Glutamatergic neuron (in vitro differentiated cells): ENCODE results near the gene IMMP2L. TPM values are rescaled to one million over a fixed set of nuclear protein-coding genes. Genes with fewer than 3 reads are reported as not detected.
A peak's percentile ranks its signal among the peaks of the same experiment; 100 is the strongest.

Experiments
- DNase-seq: peaks from one replicate; pipeline ENCODE4 v3.0.0; 2022
- H3K27ac Mint-ChIP-seq: one replicate; pipeline ENCODE4 v1.8.0; 2020; ENCODE audit warnings: mild to moderate bottlenecking, mixed read lengths, inconsistent platforms; ENCODE audit not compliant: unreplicated experiment
- H3K27me3 Mint-ChIP-seq: one replicate; pipeline ENCODE4 v1.8.0; 2020; ENCODE audit warnings: mild to moderate bottlenecking, moderate library complexity, mixed read lengths, inconsistent platforms; ENCODE audit not compliant: unreplicated experiment
- H3K36me3 Mint-ChIP-seq: one replicate; pipeline ENCODE4 v1.8.0; 2020; ENCODE audit warnings: mild to moderate bottlenecking, mixed read lengths, inconsistent platforms; ENCODE audit not compliant: unreplicated experiment
- H3K4me1 Mint-ChIP-seq: one replicate; pipeline ENCODE4 v1.8.0; 2020; ENCODE audit warnings: mild to moderate bottlenecking, low read depth, mixed read lengths, inconsistent platforms; ENCODE audit not compliant: unreplicated experiment
- H3K4me3 Mint-ChIP-seq: one replicate; pipeline ENCODE4 v1.8.0; 2020; ENCODE audit warnings: mild to moderate bottlenecking, mixed read lengths, inconsistent platforms; ENCODE audit not compliant: unreplicated experiment
- H3K9me3 Mint-ChIP-seq: one replicate; pipeline ENCODE4 v1.8.0; 2020; ENCODE audit warnings: mild to moderate bottlenecking, moderate library complexity, mixed read lengths, inconsistent platforms; ENCODE audit not compliant: unreplicated experiment
- total RNA-seq: library from RNA; stranded (reverse); fragmentation: NEBNext Ultra II Directional; extraction: Animal tissue kit (Norgen Biotek cat#: 25700); gene quantifications from one replicate; pipeline ENCODE4 v1.2.1, GENCODE V29; 2021; ENCODE audit not compliant: unreplicated experiment
- TF ChIP-seq, protein P1 (sequence below): fragments of 200-600 bp; sonication (generic); IDR thresholded peaks from one replicate; pipeline ENCODE4 v1.5.0; 2021; ENCODE audit not compliant: partially characterized antibody, unreplicated experiment

Gene IMMP2L
- total RNA-seq, 1 donor from 2014 or later = 9.6 TPM

DNA sequence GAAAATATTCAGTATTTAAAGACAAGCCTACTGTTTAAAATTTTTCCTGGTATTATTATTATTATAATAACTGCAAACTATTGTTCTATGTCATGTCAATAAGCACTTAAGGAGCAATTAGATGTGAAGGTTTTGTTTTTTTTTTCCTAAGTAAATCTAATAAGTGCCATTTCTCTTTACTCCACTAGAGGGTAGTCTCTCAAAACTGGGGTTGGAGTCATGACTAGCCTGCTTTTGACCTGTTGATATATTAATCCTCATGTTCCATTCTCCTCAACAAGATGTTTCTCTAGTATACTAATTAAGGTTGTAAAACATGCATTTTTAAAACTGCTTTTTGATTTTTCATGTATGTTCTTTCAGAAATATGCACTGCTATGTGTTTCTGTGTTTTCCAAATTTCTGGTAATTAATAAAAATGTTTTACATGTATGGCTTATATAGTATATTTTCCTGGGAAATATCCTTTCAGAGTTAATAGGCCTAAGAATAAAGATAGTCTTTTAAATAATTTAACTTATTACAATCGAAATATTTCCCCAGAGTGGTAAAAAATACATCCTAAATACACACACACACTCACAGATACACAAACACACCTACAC is 472.4 kb downstream of the IMMP2L start:
- Mint-ChIP-seq H3K9me3 (peaks cover 6% of the 10 kb centered on the region), H3K27ac (no peak overlapping the region), H3K4me3 (no peak overlapping the region), H3K4me1 (peaks cover 28% of the 10 kb centered on the region), H3K27me3 (peaks cover 4% of the 10 kb centered on the region), H3K36me3 (no peaks in the 10 kb centered on the region)
- no peak for DNase-seq
- TF ChIP-seq, protein P1, sequence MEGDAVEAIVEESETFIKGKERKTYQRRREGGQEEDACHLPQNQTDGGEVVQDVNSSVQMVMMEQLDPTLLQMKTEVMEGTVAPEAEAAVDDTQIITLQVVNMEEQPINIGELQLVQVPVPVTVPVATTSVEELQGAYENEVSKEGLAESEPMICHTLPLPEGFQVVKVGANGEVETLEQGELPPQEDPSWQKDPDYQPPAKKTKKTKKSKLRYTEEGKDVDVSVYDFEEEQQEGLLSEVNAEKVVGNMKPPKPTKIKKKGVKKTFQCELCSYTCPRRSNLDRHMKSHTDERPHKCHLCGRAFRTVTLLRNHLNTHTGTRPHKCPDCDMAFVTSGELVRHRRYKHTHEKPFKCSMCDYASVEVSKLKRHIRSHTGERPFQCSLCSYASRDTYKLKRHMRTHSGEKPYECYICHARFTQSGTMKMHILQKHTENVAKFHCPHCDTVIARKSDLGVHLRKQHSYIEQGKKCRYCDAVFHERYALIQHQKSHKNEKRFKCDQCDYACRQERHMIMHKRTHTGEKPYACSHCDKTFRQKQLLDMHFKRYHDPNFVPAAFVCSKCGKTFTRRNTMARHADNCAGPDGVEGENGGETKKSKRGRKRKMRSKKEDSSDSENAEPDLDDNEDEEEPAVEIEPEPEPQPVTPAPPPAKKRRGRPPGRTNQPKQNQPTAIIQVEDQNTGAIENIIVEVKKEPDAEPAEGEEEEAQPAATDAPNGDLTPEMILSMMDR = peak; percentile 83

DNA sequence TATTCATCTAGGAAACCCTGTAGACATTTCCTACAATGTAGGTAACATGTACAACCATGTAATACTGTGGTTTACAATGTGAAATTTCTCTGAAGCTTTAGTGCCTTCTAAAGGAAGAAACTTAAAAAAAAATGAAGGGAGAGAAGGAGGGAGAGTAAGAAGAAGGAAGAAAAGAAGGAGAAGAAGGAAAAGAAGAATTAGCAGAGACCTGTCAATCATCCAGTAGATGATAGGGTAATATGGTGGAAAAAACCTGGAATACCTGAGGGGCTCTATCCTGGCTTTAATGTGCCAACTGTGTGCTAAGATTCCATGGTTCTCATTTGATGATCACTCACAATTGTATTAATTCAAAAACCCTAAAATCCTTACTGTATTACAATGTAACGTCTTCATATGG is 474.0 kb downstream of the IMMP2L start:
- Mint-ChIP-seq H3K36me3 (no peaks in the 10 kb centered on the region), H3K27me3 (peaks cover 4% of the 10 kb centered on the region), H3K27ac (no peak overlapping the region), H3K4me3 (no peak overlapping the region), H3K4me1 (peaks cover 18% of the 10 kb centered on the region), H3K9me3 (peaks cover 6% of the 10 kb centered on the region)
- TF ChIP-seq, protein P1 = no peak
- no peak for DNase-seq

DNA sequence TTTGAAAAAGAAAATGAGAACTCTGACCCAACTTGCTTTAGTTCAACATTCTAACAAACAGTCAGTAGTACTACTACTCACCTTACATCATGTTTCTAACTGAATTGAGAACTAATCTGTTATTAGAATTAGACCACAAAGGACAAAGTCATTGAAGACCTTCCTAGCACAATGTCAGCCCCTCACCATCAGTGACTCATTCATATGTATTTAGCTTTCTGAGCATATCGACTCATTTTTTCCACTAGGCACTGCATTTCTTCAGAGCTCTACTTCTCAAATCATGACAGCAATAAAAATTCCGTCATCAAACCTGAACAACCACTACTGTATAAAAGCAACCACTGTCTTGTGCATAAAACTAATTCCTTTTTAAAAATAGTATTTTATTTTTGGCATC is 475.8 kb downstream of the IMMP2L start:
- DNase-seq = no peak
- Mint-ChIP-seq H3K36me3 (no peaks in the 10 kb centered on the region), H3K4me3 (no peak overlapping the region), H3K27ac (no peak overlapping the region), H3K27me3 (peaks cover 4% of the 10 kb centered on the region), H3K4me1 (peaks cover 10% of the 10 kb centered on the region), H3K9me3 (peaks cover 6% of the 10 kb centered on the region)
- TF ChIP-seq, protein P1 = no peak

DNA sequence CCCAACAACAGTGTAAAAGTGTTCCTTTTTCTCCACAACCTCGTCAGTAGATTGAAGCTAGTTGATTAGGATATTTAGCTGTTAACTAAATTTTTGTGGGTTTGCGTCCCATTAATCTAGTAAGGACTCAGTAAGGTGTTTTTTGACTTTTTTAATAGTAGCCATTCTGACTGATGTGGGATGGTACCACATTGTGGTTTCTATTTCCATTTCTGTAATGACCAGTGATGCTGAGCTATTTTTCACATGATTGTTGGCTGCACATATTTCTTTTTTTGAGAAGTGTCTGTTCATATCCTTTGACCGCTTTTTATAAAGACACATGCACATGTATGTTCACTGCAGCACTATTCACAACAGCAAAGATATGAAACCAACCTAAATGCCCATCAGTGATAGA is 476.9 kb downstream of the IMMP2L start:
- Mint-ChIP-seq H3K36me3 (no peaks in the 10 kb centered on the region), H3K4me3 (no peak overlapping the region), H3K27me3 (no peaks in the 10 kb centered on the region), H3K4me1 (peaks cover under 1% of the 10 kb centered on the region), H3K9me3 (no peaks in the 10 kb centered on the region), H3K27ac (no peak overlapping the region)
- DNase-seq = no peak
- TF ChIP-seq, protein P1 = no peak

DNA sequence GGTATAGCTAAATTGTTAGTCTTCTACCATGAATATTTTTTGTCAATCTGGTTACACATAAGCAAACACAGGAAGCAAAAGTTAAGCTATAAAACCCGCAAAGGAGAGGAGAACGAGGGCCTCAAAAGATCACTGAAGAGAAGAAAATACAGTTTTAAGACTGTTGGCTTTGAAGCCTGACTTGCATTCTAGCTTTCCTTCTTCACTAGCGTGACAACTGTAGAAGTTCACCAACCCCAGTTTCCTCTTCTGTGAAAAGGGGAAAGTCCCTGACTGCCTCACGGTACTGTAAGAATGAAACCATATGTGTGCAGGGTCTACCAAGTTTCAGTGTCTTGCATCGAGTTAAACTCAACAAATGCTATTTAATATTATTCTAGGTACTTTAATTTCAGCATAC is 478.9 kb downstream of the IMMP2L start:
- Mint-ChIP-seq H3K9me3 (no peaks in the 10 kb centered on the region), H3K36me3 (no peaks in the 10 kb centered on the region), H3K27ac (no peak overlapping the region), H3K27me3 (no peaks in the 10 kb centered on the region), H3K4me3 (no peak overlapping the region), H3K4me1 (no peaks in the 10 kb centered on the region)
- TF ChIP-seq, protein P1 = no peak
- no peak for DNase-seq
